AG09319 (cell line): ENCODE data around the gene FHIT.

Experiments
- DNase-seq: peaks from one replicate; pipeline ENCODE4 v3.0.0-alpha.2; 2010; ENCODE audit warnings: low read depth; ENCODE audit errors: extremely low read depth
- CTCF ChIP-seq: IDR thresholded peaks from 2 replicates; pipeline ENCODE4 v1.5.1; 2011; ENCODE audit warnings: low read depth, mild to moderate bottlenecking, inconsistent platforms, low read length, moderate library complexity

FHIT gene

GRCh38 chr3:59779260-59779659 is 1472.0 kb downstream of the FHIT start:
- no peak for DNase-seq
- TF ChIP-seq CTCF = no peak

GRCh38 chr3:59777667-59778077 is 1473.6 kb downstream of the FHIT start:
- DNase-seq = no peak
- no peak for TF ChIP-seq CTCF

- DNase-seq = no peak
- TF ChIP-seq CTCF = no peak
Observed at GRCh38 chr3:59777066-59777465, 1474.2 kb downstream of the FHIT start.

- DNase-seq = no peak
- no peak for TF ChIP-seq CTCF
Observed at GRCh38 chr3:59775761-59776325, 1475.4 kb downstream of the FHIT start.

GRCh38 chr3:59775106-59775505 is 1476.1 kb downstream of the FHIT start:
- no peak for DNase-seq
- TF ChIP-seq CTCF = no peak

- peak; percentile 40 for DNase-seq
- TF ChIP-seq CTCF = no peak
Observed at GRCh38 chr3:59774634-59775033, 1476.6 kb downstream of the FHIT start.

GRCh38 chr3:59774000-59774399 is 1477.3 kb downstream of the FHIT start:
- DNase-seq = no peak
- TF ChIP-seq CTCF = no peak
